Activated CD8-positive, alpha-beta memory T cell treated with anti-CD3 and anti-CD28 coated beads, Interleukin-2, amount 10 ng/mL, durations not matched to agents 7 days and 5 days (primary cell): ENCODE data around the gene SYNM. TPM values are rescaled to one million over a fixed set of nuclear protein-coding genes. Genes with fewer than 3 reads are reported as not detected.
A peak's percentile ranks its signal among the peaks of the same experiment; 100 is the strongest.

Experiments used
- ATAC-seq: fragments of 150-1000 bp; cut with Tn5 transposase; one replicate; pipeline ENCODE4 v1.10.0; 2021; ENCODE audit warnings: moderate library complexity
- CTCF ChIA-PET: fragments of 350-600 bp; sonication (Branson Sonifier 250); formaldehyde crosslinking; loops from one replicate; lab custom pipeline; 2021; ENCODE audit warnings: antibody characterized with exemption; lab: Charles Lee
- DNase-seq: peaks from one replicate; pipeline ENCODE4 v3.0.0-alpha.2; 2020
- H3K27ac Mint-ChIP-seq: one replicate; pipeline ENCODE4 v1.8.0; 2021; ENCODE audit warnings: mild to moderate bottlenecking, mixed read lengths
- H3K27me3 Mint-ChIP-seq: one replicate; pipeline ENCODE4 v1.8.0; 2021; ENCODE audit warnings: mixed read lengths
- H3K36me3 Mint-ChIP-seq: one replicate; pipeline ENCODE4 v1.8.0; 2021; ENCODE audit warnings: mild to moderate bottlenecking, mixed read lengths
- H3K4me1 Mint-ChIP-seq: one replicate; pipeline ENCODE4 v1.8.0; 2021; ENCODE audit warnings: mixed read lengths
- H3K4me3 Mint-ChIP-seq: one replicate; pipeline ENCODE4 v1.8.0; 2021; ENCODE audit warnings: mild to moderate bottlenecking, moderate library complexity, mixed read lengths
- H3K9me3 Mint-ChIP-seq: one replicate; pipeline ENCODE4 v1.8.0; 2022; ENCODE audit warnings: low read depth, mixed read lengths
- total RNA-seq, 2 experiments: library from RNA; stranded (reverse); gene quantifications; one replicate each; pipeline ENCODE4 v1.2.3, GENCODE V29; 2021

SYNM gene
- total RNA-seq, 2 experiments from 2014 or later, result 1.5 TPM

- no peaks in the 10 kb centered on the region for H3K9me3 Mint-ChIP-seq
- no peak overlapping the region for H3K27ac Mint-ChIP-seq
- no peaks in the 10 kb centered on the region for H3K36me3 Mint-ChIP-seq
- peaks cover 10% of the 10 kb centered on the region for H3K4me1 Mint-ChIP-seq
- CTCF ChIA-PET, result no interaction called here
- peak; percentile 16 for DNase-seq
- H3K4me3 Mint-ChIP-seq, result no peak overlapping the region
- H3K27me3 Mint-ChIP-seq, result no peaks in the 10 kb centered on the region
- ATAC-seq, result no peak
Measured at GRCh38 chr15:99137877-99138276, 33.0 kb downstream of the SYNM start.

GRCh38 chr15:99138491-99138982, 33.7 kb downstream of the SYNM start:
- ATAC-seq (no peak), DNase-seq (peak; percentile 11)
- H3K4me1 Mint-ChIP-seq, result peaks cover 10% of the 10 kb centered on the region
- H3K36me3 Mint-ChIP-seq, result no peaks in the 10 kb centered on the region
- CTCF ChIA-PET, result no interaction called here
- no peak overlapping the region for H3K27ac Mint-ChIP-seq
- no peak overlapping the region for H3K4me3 Mint-ChIP-seq
- H3K27me3 Mint-ChIP-seq, result peaks cover 3% of the 10 kb centered on the region
- H3K9me3 Mint-ChIP-seq, result no peaks in the 10 kb centered on the region

GRCh38 chr15:99139276-99139675, 34.4 kb downstream of the SYNM start:
- H3K4me1 Mint-ChIP-seq, result peaks cover 10% of the 10 kb centered on the region
- ATAC-seq, result no peak
- H3K9me3 Mint-ChIP-seq, result no peaks in the 10 kb centered on the region
- no peak overlapping the region for H3K4me3 Mint-ChIP-seq
- peaks cover 9% of the 10 kb centered on the region for H3K27me3 Mint-ChIP-seq
- no peaks in the 10 kb centered on the region for H3K36me3 Mint-ChIP-seq
- CTCF ChIA-PET, result no interaction called here
- no peak overlapping the region for H3K27ac Mint-ChIP-seq
- DNase-seq, result peak; percentile 27

- DNase-seq, result no peak
- Mint-ChIP-seq H3K4me3 (no peak overlapping the region), H3K4me1 (peaks cover under 1% of the 10 kb centered on the region), H3K27ac (no peak overlapping the region), H3K36me3 (no peaks in the 10 kb centered on the region), H3K9me3 (no peaks in the 10 kb centered on the region), H3K27me3 (peaks cover 9% of the 10 kb centered on the region)
- CTCF ChIA-PET, result no interaction called here
- no peak for ATAC-seq
Measured at GRCh38 chr15:99140590-99140989, 35.7 kb downstream of the SYNM start.

- no peaks in the 10 kb centered on the region for H3K9me3 Mint-ChIP-seq
- H3K27me3 Mint-ChIP-seq, result peaks cover 9% of the 10 kb centered on the region
- no peak overlapping the region for H3K4me3 Mint-ChIP-seq
- DNase-seq (no peak), ATAC-seq (no peak)
- no peaks in the 10 kb centered on the region for H3K36me3 Mint-ChIP-seq
- no peak overlapping the region for H3K27ac Mint-ChIP-seq
- H3K4me1 Mint-ChIP-seq, result no peaks in the 10 kb centered on the region
- CTCF ChIA-PET, result no interaction called here
Measured at GRCh38 chr15:99141943-99142342, 37.1 kb downstream of the SYNM start.

- CTCF ChIA-PET, result interaction anchor here (0.9 kb wide), 1 partner anchor 14 kb away, joined by 3 read pairs; no protein-coding TSS in a partner anchor
- no peaks in the 10 kb centered on the region for H3K4me1 Mint-ChIP-seq
- H3K36me3 Mint-ChIP-seq, result no peaks in the 10 kb centered on the region
- DNase-seq, result no peak
- no peak for ATAC-seq
- peaks cover 9% of the 10 kb centered on the region for H3K27me3 Mint-ChIP-seq
- no peak overlapping the region for H3K4me3 Mint-ChIP-seq
- no peaks in the 10 kb centered on the region for H3K9me3 Mint-ChIP-seq
- no peak overlapping the region for H3K27ac Mint-ChIP-seq
Measured at GRCh38 chr15:99142562-99142961, 37.7 kb downstream of the SYNM start.

GRCh38 chr15:99143242-99143641, 38.4 kb downstream of the SYNM start:
- H3K4me3 Mint-ChIP-seq, result no peak overlapping the region
- H3K27ac Mint-ChIP-seq, result no peak overlapping the region
- no peaks in the 10 kb centered on the region for H3K9me3 Mint-ChIP-seq
- DNase-seq (no peak), ATAC-seq (no peak)
- H3K36me3 Mint-ChIP-seq, result no peaks in the 10 kb centered on the region
- H3K27me3 Mint-ChIP-seq, result peaks cover 9% of the 10 kb centered on the region
- CTCF ChIA-PET, result interaction anchor here (0.9 kb wide), 1 partner anchor 15 kb away, joined by 3 read pairs; no protein-coding TSS in a partner anchor
- H3K4me1 Mint-ChIP-seq, result no peaks in the 10 kb centered on the region

- no peak for ATAC-seq
- Mint-ChIP-seq H3K27me3 (peaks cover 9% of the 10 kb centered on the region), H3K9me3 (no peaks in the 10 kb centered on the region), H3K4me3 (no peak overlapping the region), H3K27ac (no peak overlapping the region), H3K4me1 (no peaks in the 10 kb centered on the region), H3K36me3 (no peaks in the 10 kb centered on the region)
- CTCF ChIA-PET, result interaction anchor here (0.9 kb wide), 1 partner anchor 15 kb away, joined by 3 read pairs; no protein-coding TSS in a partner anchor
- DNase-seq, result no peak
Measured at GRCh38 chr15:99143655-99144610, 39.1 kb downstream of the SYNM start.

- Mint-ChIP-seq H3K4me3 (no peak overlapping the region), H3K27ac (no peak overlapping the region), H3K36me3 (no peaks in the 10 kb centered on the region), H3K27me3 (peaks cover 9% of the 10 kb centered on the region), H3K9me3 (no peaks in the 10 kb centered on the region), H3K4me1 (no peaks in the 10 kb centered on the region)
- DNase-seq (no peak), ATAC-seq (no peak)
- CTCF ChIA-PET, result no interaction called here
Measured at GRCh38 chr15:99145005-99145404, 40.1 kb downstream of the SYNM start.

- no peak overlapping the region for H3K27ac Mint-ChIP-seq
- H3K36me3 Mint-ChIP-seq, result no peaks in the 10 kb centered on the region
- CTCF ChIA-PET, result no interaction called here
- ATAC-seq, result no peak
- no peak overlapping the region for H3K4me3 Mint-ChIP-seq
- no peaks in the 10 kb centered on the region for H3K4me1 Mint-ChIP-seq
- no peak for DNase-seq
- peaks cover 9% of the 10 kb centered on the region for H3K27me3 Mint-ChIP-seq
- no peaks in the 10 kb centered on the region for H3K9me3 Mint-ChIP-seq
Measured at GRCh38 chr15:99145778-99146177, 40.9 kb downstream of the SYNM start.

- CTCF ChIA-PET, result no interaction called here
- ATAC-seq, result no peak
- Mint-ChIP-seq H3K27ac (no peak overlapping the region), H3K9me3 (no peaks in the 10 kb centered on the region), H3K27me3 (peaks cover 9% of the 10 kb centered on the region), H3K36me3 (no peaks in the 10 kb centered on the region), H3K4me3 (no peak overlapping the region), H3K4me1 (no peaks in the 10 kb centered on the region)
- no peak for DNase-seq
Measured at GRCh38 chr15:99146661-99147060, 41.8 kb downstream of the SYNM start.

- H3K9me3 Mint-ChIP-seq, result no peaks in the 10 kb centered on the region
- H3K4me3 Mint-ChIP-seq, result no peak overlapping the region
- no peaks in the 10 kb centered on the region for H3K36me3 Mint-ChIP-seq
- peaks cover 2% of the 10 kb centered on the region for H3K27me3 Mint-ChIP-seq
- no peak overlapping the region for H3K27ac Mint-ChIP-seq
- CTCF ChIA-PET, result no interaction called here
- H3K4me1 Mint-ChIP-seq, result no peaks in the 10 kb centered on the region
- DNase-seq (no peak), ATAC-seq (no peak)
Measured at GRCh38 chr15:99148851-99149276, 44.0 kb downstream of the SYNM start.

GRCh38 chr15:99149366-99149765, 44.5 kb downstream of the SYNM start:
- no peak for DNase-seq
- CTCF ChIA-PET, result no interaction called here
- Mint-ChIP-seq H3K9me3 (no peaks in the 10 kb centered on the region), H3K27ac (no peak overlapping the region), H3K36me3 (no peaks in the 10 kb centered on the region), H3K4me3 (no peak overlapping the region), H3K4me1 (no peaks in the 10 kb centered on the region), H3K27me3 (no peaks in the 10 kb centered on the region)
- no peak for ATAC-seq

- no peak for DNase-seq
- Mint-ChIP-seq H3K27me3 (no peaks in the 10 kb centered on the region), H3K4me1 (peaks cover 2% of the 10 kb centered on the region), H3K27ac (no peak overlapping the region), H3K4me3 (no peak overlapping the region), H3K9me3 (no peaks in the 10 kb centered on the region), H3K36me3 (no peaks in the 10 kb centered on the region)
- no peak for ATAC-seq
- CTCF ChIA-PET, result no interaction called here
Measured at GRCh38 chr15:99151156-99151555, 46.3 kb downstream of the SYNM start.
